22Rv1 (cell line): ENCODE measurements around the gene PRAME.

Experiments
- CTCF ChIP-seq: fragments of 450-650 bp; IDR thresholded peaks from 2 replicates; pipeline ENCODE4 v1.5.1; 2017; ENCODE audit warnings: mild to moderate bottlenecking
- ZFX ChIP-seq: fragments of 450-650 bp; IDR thresholded peaks from 2 replicates; pipeline ENCODE4 v1.6.1; 2017; ENCODE audit warnings: antibody characterized with exemption, borderline replicate concordance

GRCh38 chr22:22515890-22516289 is 43.2 kb downstream of the PRAME start:
- TF ChIP-seq CTCF: no peak
- no peak for TF ChIP-seq ZFX
